Right lobe of liver (tissue), 4 donors: ENCODE measurements around the gene ASPRV1.

Source experiments
- CTCF ChIP-seq, 4 donors: fragments of 200-600 bp in 3 of 4; fragments of 450-650 bp in 1 of 4; IDR thresholded peaks; one replicate each; pipeline versions ENCODE4 v1.5.1 to v1.8.0; 2016 to 2022; ENCODE audit warnings: antibody characterized with exemption in 4 of 4, mild to moderate bottlenecking in 2 of 4
- POLR2A ChIP-seq: fragments of 450-650 bp; IDR thresholded peaks from one replicate; pipeline ENCODE4 v1.6.1; 2017; ENCODE audit warnings: antibody characterized with exemption, mild to moderate bottlenecking
- donor health status: DM: no; HTN: no; CAD: no.
- donor health status: DM: no; HTN: no; CAD: no.
- donor health status: DM: no; HTN: yes; CAD: no.

- TF ChIP-seq CTCF (IDR thresholded peaks at IDR 0.05) (no peak), POLR2A (no peak)
Observed at GRCh38 chr2:69952336-69953115, 8.9 kb downstream of the ASPRV1 start.
